Activated CD4-positive, CD25-positive, alpha-beta regulatory T cell treated with anti-CD3 and anti-CD28 coated beads, Interleukin-2, amount 50 U/mL, for 72 hours (primary cell): ENCODE measurements around the gene POGLUT3.

Experiments
- DNase-seq: peaks from one replicate; pipeline ENCODE4 v3.0.0; 2021

Gene POGLUT3, protein sequence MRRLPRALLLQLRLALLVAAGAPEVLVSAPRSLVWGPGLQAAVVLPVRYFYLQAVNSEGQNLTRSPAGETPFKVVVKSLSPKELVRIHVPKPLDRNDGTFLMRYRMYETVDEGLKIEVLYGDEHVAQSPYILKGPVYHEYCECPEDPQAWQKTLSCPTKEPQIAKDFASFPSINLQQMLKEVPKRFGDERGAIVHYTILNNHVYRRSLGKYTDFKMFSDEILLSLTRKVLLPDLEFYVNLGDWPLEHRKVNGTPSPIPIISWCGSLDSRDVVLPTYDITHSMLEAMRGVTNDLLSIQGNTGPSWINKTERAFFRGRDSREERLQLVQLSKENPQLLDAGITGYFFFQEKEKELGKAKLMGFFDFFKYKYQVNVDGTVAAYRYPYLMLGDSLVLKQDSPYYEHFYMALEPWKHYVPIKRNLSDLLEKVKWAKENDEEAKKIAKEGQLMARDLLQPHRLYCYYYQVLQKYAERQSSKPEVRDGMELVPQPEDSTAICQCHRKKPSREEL

DNA sequence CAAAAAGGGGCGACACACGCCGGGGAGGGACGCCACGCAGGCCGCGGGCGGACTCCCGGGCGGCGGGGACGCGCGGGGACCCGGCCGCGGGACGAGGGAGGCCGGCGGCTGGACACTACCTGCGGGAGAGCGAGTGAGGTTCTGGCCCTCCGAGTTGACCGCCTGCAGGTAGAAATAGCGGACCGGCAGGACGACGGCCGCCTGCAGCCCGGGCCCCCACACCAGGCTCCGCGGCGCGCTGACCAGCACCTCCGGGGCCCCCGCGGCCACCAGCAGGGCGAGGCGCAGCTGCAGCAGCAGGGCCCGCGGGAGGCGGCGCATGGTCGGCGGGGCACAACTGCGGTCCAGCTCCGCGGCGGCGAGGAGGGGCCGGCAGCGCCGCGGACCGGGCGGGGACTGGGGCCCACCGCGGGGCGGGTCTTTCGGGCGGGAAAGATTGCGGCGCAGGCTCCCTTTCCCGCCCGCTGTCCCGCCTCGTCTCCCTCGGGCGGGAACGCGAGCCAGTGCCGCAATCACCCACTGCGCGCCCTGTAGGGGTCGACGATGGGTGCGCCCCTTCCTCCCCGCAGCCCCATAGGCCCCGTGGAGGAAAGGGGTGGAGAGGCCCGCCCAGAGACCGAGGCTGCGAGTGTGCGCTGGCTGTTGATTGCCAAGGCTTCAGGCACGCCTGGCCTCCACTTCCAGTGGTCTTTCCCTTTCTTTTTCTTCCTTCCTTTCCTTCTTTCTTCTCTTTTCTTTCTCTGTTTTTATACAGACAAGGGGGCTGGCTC, at the start of gene POGLUT3:
TSS of gene POGLUT3 (minus strand) at position 339 of the 770 bp plus-strand sequence. CDS start at position 321, 18 bp downstream.
- DNase-seq: peak; percentile 59

DNA sequence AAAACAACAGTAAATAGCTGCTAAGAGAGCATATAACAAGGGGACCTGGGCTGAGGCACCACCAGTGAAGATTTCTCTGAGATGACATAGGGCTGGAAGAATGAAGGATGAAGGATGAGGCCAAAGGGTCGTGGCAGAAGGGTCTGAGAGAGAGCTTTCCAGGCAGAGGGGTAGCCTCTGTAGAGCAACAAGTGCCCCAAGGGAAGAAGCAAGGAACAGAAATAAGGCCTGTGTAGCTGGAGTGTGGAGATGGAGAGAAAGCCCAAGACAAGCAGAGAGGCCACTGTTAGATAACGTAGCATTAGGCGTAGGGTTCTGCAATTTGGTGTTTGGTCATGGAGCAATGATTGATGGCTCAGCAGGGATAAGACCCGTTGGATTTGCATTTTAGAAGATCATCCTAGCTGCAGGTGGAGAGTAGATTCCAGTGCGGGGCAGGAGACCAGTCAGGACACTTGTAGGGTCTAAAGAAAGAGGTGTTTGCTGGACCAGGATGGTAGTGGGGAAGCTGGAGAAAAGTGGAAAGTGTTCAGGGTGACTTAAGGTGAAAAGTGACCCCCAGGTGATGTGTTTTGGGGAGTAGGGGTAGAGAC, 47.8 kb upstream of the POGLUT3 start:
- no peak for DNase-seq

DNA sequence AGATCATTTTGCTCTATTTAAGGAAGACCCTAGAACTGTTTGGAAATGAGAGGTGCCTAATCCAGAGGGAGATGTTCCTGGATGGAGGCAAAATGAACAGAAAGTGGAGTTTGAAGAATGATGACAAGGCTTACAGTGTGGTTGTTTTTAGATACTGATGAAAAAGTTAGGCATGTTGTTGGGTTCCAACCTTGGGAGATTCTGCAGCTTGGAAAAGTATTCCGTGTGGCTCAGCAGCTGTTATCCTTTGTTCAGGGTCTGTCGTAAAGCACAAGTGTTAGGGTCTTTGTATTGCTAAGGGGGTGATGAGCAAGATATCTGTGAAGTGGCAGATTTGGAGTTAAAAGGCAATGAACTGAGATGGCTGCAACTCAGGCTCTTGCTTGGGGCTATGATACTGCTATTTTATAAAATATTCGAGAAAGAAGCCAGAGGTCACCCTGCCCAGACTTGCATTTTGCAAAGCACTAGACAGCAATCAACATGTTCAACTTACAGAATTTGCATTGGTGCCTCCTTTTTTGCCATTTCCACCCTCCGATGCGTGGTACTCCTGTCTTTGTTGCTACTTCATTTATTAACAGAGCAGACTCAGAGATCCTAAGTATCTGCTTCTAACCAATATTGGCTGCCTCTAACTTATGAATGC, 45.3 kb upstream of the POGLUT3 start:
- DNase-seq: no peak

DNA sequence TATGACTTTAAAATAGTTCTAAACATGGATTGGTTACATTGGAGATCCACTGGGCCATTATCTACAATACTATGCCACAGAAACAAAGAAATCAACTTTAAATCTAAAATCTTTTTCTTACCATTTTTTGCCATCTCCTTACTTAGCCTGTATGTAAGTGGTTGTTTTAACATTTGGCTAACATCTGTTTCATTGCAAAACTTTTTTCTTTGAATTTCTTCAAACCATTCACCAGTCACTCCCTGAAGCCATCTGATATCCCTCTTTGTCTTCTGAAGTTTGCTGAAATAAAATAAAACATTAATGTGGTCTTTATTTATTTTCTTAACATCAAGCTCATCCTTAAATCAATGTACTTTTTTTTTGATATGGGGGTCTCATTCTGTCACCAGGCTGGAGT, 43.3 kb upstream of the POGLUT3 start:
- no peak for DNase-seq

DNA sequence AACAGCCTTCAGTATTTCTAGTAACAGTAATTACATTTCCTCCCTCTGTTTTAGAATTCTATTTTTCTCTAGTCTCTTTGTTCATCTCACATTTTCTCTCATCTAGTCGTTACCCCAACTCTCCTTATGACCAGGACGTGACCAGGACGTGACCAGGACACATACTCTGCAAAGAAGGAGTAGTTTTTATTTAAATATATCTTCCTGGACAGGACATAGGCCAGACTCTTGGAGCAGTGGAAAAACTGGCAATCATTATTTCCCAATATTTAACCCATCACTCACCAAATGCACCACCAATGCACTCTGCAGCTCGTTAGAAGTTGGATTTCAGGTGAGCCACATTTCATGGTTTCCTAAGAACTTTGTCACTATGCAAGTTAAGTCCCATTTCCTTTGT, 40.3 kb upstream of the POGLUT3 start:
- DNase-seq: no peak

DNA sequence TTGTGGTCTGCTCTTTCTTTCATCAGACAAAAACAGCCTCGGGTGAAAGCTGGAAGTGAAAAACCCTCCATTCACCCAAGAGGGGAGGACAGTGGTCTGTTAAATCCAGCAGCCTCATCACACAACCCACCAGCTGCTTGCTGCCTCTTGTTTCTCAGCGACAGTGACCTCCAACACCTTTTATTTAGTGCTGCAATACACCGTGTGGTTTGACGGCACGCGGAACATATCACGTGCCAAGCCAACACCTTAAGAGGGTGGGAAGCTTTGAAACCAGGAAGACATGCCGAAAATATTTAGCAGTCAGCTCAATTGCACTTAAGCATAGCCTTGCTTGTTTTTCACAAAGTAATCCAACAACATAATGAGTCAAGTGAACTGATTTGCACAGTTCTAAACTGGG, 39.8 kb upstream of the POGLUT3 start:
- no peak for DNase-seq

DNA sequence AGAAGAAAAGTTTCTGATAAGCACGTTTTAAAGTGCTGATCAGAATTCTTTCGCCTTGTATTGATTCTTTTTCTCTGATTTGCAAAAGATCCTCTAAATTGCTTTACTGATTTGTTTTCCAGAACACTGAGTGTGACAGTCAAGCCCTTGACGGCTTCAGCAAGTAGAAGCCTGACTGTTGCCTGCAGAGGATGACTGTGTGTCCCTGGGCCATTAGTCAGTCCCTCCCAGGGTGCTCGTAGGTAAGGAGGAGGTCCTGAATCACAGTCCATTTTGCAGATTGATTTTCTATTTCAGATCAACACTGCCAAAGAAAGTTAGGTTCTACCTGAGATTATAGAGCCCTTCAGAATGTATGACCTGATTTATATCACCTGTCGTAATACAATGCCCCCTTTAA, 38.6 kb upstream of the POGLUT3 start:
- DNase-seq: no peak

DNA sequence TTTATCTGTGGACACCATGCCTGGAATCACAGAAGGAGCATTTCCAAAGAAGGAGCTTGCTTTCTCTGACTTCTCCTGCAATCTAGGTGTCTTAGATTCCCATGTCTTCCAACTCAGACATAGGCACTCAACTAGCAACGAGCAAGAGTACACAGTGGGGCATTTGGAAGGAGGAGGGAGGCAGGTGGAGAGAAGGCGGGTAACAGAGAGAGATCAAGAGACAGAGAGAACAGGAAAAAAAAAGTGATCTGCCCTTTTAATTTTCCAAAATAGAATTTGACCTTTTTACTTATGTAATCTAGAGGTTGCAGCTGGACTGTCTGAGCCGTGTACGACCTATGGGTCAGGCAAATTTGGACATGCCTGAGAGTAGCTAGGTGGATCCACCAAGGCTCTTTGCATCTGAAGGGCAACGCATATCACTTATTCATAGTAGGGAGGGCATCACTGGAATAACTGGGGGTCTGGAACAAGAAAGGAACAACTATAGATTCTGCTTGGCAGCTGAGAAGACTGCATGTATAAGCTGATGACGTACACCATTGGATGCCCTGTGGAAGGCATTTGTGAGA, 37.3 kb upstream of the POGLUT3 start:
- no peak for DNase-seq

DNA sequence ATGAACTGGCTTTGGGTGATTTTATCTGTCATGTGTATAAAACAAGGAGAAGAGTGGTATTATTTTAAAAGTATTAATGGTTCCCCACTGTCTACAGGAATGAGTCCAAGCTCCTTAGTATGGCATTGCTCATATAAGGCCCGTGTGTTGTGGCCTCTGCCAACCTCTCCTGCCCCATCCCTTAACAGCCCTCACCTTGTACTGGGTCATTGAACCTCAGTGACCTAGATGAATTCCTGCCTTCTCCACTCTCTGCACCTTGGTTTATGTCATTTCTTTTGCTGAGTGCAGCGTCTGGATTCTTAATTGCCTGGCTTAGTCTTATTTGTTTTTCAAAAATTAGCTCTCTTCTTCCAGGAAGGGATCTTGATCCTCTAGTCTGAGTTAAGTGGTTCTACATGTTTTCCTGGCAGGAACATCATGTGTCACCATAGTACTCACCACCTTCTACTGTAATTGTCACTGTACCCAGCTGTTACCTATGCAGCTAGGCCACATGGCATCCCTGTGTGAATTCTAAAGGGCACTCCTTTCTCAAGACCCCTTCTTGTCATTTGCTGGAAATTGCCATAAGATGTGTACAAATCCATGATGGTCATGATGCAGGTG, 36.2 kb upstream of the POGLUT3 start:
- DNase-seq: no peak

DNA sequence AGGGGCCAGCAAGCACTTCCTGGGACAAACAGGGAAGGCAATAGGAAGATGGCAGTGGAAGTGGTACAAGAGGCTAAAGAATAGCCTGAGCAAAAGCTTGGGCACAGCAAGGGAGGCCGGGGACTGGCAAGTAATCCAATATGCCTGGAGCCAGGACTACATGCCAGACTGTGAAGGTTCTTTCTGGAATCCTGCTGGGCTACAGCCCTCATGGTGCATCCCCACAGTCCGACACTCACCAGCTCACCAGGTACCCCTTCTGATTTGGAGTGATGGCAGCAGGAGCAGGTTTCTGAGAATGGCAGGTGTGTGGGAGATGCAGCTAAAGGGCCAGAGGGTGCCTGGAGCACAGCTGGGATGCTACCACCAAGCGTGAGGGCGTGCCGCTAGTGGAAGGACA, 32.2 kb upstream of the POGLUT3 start:
- DNase-seq: no peak

DNA sequence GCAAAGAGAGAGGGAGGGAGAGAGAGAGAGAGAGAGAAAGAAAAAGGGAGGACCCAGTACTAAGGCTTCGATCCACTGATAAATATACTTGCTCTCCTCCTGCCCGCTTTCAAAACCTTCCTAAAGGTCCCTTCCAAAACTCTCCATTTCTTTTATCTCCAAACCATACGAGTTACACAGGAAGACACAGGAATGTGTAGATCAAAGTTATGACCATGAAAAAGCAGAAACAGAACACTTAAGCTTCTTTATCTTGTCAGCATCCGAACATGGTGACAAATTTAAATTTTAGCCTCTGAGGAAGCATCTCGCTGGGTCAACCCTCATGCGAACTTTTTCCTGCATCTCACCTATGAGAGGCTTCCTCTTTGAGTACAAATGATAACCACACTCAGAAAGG, 29.2 kb upstream of the POGLUT3 start:
- no peak for DNase-seq

DNA sequence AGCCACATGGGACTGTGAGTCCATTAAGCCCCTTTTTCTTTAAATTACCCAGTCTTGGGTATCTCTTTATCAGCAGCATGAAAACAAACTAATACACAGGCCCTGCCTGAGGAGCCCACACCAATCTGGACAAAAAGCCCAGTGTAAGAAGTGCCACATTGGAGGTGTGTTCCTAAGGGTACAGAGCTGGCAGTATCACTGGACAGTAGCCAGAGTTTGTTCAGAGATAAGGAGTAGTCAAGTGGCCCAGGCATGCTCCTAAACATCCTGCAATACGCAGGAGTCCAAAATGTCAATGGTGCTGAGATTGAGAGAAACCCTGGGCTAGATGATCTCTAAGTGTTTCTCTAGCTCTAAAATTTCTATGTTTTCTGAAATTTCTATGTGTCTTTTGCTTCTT, 27.0 kb upstream of the POGLUT3 start:
- DNase-seq: no peak

DNA sequence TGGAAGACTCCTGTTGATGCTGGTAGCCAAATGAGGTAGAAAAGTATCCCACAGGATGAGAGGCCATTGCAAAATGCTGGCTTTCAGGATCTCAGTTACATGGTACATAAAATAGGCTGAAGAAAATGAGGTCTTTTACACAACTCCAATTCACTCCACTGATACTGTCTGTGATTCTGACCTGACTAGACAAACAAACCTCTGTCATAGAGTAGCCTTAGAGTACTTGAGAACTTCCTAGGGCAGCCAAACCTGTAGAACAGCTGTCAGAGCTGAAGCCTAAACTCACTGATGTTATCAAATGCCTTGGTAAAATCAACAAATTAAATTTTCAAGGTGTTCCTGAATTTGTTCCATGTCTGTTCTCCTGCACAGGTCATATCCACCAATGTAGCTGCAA, 26.2 kb upstream of the POGLUT3 start:
- DNase-seq: no peak

DNA sequence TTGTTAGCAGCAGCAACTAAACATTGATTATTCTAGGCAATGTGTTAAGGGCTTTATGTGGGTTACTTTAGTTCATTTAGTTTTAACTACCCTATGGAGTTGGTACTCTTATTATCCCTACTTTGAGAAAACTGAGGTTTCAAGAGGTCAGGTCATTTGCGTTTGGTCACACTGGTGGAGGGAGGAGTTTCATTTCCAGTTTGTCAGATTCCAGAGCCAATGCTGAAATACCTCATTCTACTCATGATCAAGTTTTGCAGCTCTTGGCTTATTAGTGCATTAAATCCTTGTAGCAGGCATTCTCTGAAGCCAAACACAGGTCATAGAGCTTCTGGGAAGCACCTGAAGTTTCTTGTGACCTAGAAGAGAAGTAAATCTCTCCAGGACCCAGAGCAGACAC, 24.1 kb upstream of the POGLUT3 start:
- DNase-seq: no peak

DNA sequence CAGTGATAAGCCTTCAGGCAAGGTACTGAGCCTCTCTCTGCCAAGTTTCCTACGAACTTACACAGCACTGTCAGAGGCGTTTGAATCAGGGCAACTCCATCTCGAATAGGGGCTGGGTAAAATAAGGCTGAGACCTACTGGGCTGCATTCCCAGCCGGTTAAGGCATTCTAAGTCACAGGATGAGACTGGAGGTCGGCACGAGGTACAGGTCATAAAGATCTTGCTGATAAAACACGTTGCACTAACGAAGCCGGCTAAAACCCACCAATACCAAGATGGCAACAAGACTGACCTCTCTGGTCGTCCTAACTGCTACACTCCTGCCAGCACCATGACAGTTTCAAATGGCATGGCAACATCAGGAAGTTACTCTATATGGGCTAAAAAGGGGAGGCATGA, 20.4 kb upstream of the POGLUT3 start:
- DNase-seq: no peak

DNA sequence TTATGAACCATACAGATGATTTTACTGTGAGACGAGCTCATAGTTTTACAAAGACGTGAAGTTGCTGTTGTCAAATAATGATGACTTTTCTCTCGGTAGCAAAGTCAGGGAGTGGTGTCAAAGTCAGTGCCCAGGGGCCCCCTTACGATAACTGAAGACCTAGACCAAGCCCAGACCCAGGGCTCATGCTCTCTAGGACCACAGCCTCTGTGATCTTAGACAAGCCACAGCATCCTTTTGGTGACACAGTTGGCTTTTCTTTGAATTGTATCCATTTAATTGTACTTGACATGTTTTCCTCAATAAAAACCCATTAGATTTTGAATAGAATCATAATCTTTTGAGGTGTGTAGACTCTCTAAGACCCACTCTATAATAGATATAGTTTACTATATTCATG, 17.9 kb upstream of the POGLUT3 start:
- no peak for DNase-seq

DNA sequence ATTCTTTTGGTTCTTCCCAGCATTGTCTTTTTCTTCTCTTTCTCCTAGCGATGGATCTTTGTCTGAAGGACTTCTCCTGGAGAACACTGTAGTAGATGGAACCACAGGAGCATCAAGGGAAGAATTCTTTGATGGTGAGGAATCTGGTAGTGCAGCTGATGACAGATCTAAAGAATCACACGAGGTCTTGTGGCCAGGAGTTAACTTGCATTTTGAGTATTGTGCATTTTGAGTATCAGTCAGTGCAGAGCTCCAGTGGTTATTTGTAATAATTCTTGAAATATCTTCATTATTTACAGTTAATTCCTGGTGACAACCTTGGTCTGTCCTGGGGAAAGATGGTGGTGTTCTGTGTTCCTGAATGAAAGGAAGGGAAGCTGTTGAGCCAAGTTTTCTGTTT, 14.5 kb upstream of the POGLUT3 start:
- DNase-seq: no peak

DNA sequence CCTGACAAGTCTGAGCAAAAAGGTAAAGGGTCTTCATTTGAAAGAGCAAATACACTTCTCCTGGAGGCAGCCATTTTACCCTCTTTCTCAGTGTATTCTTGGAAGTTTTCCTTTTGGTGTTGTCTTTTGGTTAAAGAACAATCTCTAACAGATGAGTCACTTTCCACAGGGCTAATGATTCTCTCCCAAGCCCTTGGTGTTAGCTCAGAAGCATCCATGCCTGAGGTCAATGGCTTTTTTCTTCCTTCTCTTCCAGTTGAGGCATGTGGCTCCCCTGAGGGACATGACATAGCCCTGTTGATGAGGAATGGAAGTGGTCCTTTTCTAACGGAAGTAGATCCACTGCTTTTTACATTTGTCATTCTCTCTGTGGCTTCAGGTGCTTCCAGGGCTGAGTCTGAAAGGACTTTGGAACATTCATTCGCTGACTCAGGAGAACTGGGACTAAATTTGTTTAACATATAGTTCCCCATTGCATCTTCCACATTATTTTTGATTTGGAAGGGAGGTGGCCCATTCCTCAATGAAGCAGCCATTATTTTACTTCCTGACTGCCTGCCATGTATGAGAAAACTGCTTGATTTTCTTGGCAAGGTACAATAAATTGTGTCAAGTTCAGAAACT, 13.8 kb upstream of the POGLUT3 start:
- no peak for DNase-seq

DNA sequence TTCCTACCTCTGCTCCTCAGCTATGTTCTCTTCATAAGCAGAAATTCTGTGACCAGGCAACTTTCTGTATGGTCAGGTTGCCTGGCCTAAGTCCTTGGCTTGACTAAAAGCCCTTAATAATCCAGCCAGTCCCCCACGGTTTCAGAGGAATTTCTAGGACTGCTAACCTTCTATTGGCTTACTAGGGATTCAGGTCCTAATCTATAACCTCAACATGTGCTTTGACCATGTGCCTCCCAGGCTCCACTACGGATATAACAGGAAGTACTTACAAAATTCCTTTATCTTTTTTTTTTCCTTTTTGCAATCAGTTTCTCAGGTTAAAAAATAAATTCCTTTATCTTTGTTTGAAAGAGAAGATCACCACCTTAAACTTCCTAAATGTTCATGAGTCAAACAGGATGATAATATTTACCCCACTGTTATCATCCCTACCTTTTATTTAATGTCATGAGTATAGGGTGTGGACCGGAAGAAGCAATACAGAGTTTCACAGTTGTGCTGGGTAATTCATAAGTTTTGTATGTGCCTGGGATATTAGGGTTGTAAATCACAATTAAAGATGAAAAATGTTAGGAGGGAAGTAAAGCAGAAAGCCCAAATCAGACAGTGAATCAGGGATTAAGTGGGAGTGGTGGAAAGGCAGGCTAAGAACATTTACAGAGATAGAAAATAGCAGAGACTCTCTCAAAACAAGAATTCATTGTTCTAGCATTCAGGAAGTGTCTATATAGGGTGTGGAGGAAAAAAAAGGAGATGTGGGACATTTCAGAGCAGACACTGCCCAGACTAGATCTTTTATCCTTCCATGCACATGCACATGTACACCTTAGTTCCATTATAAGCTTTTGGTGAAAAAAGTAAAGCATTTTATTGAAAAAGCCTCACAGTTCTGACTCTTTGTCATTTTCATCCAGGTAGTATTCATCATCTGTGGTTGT, 10.7 kb upstream of the POGLUT3 start:
- DNase-seq: no peak

DNA sequence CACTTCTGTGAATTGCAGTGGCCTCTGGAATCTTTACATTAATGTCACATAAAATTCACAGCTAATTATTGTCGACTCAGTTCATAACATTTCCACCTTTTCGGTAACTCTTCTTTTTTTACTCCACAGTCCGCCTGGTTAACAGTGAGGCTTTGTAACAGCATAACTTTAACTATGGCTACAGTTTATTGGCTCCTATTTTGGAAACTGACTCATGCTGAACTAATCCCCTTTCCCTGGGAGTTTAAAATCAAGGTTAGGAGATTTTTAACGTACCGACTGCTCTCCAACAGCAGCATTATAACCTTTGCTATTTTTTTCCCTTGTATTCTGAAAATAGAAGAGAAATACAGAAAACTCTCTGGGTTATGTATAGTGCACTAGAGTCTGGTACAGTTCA, 3.2 kb upstream of the POGLUT3 start:
- no peak for DNase-seq

DNA sequence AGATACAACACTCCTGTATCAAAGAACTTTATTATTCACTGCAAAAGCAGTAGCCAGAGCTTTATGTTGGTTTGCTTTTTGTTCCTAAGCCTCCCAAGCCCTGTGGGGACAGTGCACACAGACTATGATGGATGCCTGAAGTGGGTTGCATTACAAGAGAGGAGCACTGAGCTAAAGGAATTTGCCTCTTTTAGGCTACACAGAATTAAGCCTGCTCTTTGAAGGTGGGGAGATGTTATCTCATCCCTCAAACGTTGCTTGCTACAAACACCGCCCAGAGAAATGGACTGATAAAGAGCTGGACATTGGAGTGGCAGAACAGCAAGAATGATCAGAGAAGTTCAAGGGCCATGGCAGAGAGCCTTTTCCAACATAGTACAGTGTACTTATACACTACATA, 2.5 kb upstream of the POGLUT3 start:
- no peak for DNase-seq
